ENCODE results near the gene FGF7.
A peak's percentile ranks its signal among the peaks of the same experiment; 100 is the strongest.
"Not testable (repeated sequence)": the region's sequence is repeated elsewhere in the genome, so short reads cannot be mapped to it uniquely, and the experiment has no call there.

Gene FGF7

DNA sequence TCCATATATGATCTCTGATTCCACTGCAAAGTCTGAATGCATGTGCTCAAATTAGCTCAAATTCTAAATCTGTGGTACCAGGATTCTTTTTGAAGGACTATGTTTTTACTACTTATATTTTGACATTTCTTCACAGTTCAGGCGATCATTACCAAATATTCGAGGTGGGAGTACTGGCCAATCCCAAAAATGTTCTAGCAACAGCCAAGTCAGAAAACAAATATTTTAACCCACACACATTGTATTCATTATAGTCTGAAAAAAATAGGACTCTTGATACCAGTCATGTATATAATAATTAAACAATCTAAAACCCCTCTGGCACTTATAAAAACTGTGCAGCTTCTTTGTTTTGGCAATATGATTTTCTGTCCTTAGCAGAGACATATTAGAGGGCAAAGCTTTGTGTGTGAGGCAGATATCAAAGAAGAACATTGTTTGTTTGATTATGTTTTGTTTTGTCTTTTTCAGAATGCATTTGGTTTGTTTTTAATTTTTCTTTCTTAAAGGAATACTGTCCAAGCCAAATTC is 37.4 kb downstream of the FGF7 start:
- no peak for DNase-seq
- Mint-ChIP-seq H3K4me1 (no peaks in the 10 kb centered on the region), H3K36me3 (no peaks in the 10 kb centered on the region), H3K4me3 (no peak overlapping the region), H3K27me3 (peaks cover 4% of the 10 kb centered on the region), H3K27ac (no peak overlapping the region), H3K9me3 (no peaks in the 10 kb centered on the region)
- CTCF ChIA-PET, result no interaction called here

DNA sequence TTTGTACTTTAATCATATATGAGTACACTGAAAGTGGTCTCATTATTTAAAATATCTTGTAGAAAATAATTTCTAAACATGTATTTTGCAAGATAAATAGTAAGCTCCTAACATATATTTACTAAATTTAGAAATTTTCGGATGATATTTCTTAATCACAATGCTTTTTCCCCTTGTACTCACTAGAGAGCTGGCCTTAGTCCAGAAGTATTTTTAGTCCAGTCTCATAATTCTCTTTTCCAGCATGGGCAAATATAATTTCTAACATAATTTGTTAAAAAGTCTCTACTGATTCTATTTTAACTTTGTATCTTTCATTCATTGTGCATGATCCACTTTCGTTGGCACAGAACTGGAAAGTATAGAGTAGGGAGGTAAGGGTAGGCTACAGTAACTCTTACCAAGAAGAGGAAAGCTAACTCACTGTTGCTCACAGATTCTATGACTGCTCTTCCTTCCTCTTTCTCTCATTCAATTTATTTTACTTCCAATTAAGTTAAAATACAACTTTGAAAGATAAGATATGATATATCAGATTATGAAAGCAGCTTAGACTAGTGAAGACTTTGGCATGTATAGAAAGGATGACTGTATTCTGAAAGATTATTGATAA is 39.3 kb downstream of the FGF7 start:
- Mint-ChIP-seq H3K36me3 (no peaks in the 10 kb centered on the region), H3K27ac (no peak overlapping the region), H3K4me3 (no peak overlapping the region), H3K4me1 (peaks cover 7% of the 10 kb centered on the region), H3K27me3 (peaks cover 4% of the 10 kb centered on the region), H3K9me3 (no peaks in the 10 kb centered on the region)
- no peak for DNase-seq
- CTCF ChIA-PET, result no interaction called here

DNA sequence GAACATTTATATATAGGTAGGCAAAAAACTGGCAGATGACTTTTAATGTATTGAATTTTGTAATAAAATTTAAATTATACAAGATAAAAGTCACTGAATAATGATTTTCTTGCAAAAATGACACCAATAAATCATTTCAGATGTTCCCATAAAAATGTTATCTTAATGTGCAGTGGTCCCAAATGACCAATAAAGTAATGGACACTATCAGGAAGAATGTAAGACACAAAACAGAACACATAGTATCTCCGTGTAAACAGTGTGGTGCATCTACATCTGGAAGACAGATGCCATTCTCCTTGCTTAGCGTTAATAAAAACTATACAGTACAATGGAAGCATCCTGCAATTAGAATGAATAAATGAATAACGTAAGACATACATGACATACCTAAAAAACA is 41.5 kb downstream of the FGF7 start:
- Mint-ChIP-seq H3K4me3 (no peak overlapping the region), H3K27me3 (peaks cover 4% of the 10 kb centered on the region), H3K9me3 (no peaks in the 10 kb centered on the region), H3K4me1 (peaks cover 7% of the 10 kb centered on the region), H3K36me3 (no peaks in the 10 kb centered on the region), H3K27ac (no peak overlapping the region)
- CTCF ChIA-PET, result no interaction called here
- no peak for DNase-seq

DNA sequence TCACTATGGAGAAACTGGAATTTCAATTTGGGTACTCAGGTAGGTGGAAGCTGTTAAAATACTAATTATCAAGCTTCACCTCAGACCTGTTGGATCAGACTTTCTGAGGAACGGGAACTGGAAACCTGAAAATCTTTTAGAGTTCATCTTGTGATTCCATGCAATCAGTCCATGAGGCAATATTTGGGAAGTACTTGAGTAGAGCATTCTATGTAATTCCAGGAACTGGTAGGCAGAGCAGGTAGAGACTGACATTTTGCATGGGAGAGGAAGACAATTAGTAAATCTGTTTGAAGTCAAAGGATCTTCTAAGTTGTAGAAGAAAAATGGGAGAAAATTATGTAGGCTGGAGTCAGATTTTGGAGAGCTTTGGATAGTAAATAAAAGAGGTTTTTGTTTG is 43.1 kb downstream of the FGF7 start:
- H3K4me1 Mint-ChIP-seq, result peaks cover 7% of the 10 kb centered on the region
- no peaks in the 10 kb centered on the region for H3K27me3 Mint-ChIP-seq
- H3K9me3 Mint-ChIP-seq, result no peaks in the 10 kb centered on the region
- CTCF ChIA-PET, result no interaction called here
- DNase-seq, result no peak
- no peak overlapping the region for H3K4me3 Mint-ChIP-seq
- no peaks in the 10 kb centered on the region for H3K36me3 Mint-ChIP-seq
- H3K27ac Mint-ChIP-seq, result no peak overlapping the region

DNA sequence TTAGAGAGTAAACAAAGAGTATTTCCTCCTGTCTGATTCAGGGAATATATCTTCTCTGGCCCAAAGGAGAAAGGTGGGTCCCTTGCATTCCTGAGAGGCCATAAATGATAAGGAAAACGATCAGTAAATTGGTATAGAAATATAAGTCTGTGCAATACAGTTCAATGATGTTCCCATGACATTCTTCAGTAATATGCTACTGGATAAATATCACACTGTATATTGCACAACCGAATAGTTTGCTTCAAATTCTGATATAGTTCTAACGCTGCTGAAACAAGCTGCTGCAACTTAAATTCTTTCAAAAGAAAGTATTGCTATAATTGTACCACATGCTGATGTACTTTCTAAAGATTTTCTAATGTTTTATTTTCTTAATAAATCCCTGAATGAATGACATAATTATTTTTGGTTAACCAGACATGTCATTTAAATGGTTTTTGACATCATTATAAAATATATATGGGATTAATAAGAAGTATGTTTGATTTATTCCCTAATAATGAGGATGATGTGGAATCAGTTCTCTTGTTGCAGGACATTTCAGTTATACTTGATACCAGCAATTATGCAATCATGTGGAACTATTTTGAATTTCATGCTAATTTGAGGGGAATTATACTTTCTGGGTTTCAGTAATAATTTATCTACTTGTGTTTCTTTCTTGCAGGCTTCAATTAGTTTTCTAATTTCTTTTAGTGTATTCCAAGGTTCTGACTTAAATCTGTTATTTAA is 44.9 kb downstream of the FGF7 start:
- no peaks in the 10 kb centered on the region for H3K27me3 Mint-ChIP-seq
- H3K36me3 Mint-ChIP-seq, result no peaks in the 10 kb centered on the region
- CTCF ChIA-PET, result no interaction called here
- H3K27ac Mint-ChIP-seq, result no peak overlapping the region
- H3K9me3 Mint-ChIP-seq, result no peaks in the 10 kb centered on the region
- DNase-seq, result no peak
- peaks cover 10% of the 10 kb centered on the region for H3K4me1 Mint-ChIP-seq
- no peak overlapping the region for H3K4me3 Mint-ChIP-seq

DNA sequence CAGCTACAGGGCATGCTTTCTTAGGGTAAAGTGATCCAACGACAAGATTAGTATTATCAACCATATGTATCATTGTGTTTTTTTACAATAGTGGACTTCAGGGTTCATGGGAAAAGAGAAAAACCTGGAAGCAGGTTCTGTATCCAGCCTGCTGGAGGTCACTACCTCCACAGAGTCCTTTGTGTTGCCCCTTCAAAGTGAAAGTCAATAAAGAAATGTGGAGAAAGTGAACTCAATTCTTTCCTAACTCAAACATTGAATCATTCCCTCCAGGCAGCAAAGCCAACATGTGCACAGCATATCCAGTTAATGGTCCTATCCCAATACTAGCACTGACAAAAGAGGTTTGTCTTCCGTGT is 45.4 kb downstream of the FGF7 start:
- no peaks in the 10 kb centered on the region for H3K9me3 Mint-ChIP-seq
- H3K27me3 Mint-ChIP-seq, result no peaks in the 10 kb centered on the region
- H3K36me3 Mint-ChIP-seq, result no peaks in the 10 kb centered on the region
- CTCF ChIA-PET, result no interaction called here
- peaks cover 10% of the 10 kb centered on the region for H3K4me1 Mint-ChIP-seq
- DNase-seq, result no peak
- H3K27ac Mint-ChIP-seq, result no peak overlapping the region
- H3K4me3 Mint-ChIP-seq, result no peak overlapping the region

DNA sequence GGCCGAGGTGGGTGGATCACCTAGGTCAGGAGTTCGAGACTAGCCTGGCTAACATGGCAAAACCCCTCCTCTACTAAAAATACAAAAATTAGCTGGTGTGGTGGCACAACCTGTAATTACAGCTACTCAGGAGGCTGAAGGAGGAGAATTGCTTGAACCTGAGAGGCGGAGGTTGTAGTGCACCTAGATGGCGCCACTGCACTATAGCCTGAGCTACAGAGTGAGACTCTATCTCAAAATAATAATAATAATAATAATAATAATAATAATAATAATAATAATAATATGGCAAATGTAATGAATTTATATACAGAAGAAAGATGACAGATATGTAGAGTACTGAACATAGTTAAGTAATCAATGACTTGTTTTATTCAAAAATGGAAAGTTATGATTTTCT is 48.2 kb downstream of the FGF7 start:
- H3K9me3 Mint-ChIP-seq, H3K4me1 Mint-ChIP-seq, H3K27ac Mint-ChIP-seq, H3K27me3 Mint-ChIP-seq, H3K4me3 Mint-ChIP-seq, H3K36me3 Mint-ChIP-seq: not testable (repeated sequence)
- peak; percentile 49 for DNase-seq
- CTCF ChIA-PET, result interaction anchor here (1.2 to 2.1 kb wide), 3 partner anchors 21 to 235 kb away, joined by 3 to 8 read pairs (median 4); no protein-coding TSS in a partner anchor

DNA sequence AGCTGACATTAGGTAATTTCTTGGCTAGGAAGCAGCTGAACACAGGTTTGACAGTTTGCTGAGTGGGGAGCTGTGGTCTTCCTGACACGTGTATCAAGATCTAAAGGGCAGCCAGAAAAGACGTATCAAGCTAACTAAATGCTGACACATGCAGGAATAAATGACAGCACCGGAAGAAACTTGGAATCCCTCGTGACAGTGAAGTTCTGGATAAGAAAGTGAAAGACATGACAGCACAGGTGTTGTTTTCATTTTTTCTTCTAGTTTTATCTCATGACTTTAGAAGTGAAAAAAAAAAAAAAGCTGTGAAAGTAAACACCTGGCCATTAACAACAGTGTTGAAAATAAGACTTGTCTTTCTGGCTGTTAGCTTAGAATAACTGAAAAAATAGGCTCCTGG is 48.7 kb downstream of the FGF7 start:
- Mint-ChIP-seq H3K9me3 (no peaks in the 10 kb centered on the region), H3K4me1 (peaks cover 7% of the 10 kb centered on the region), H3K4me3 (no peak overlapping the region), H3K27ac (no peak overlapping the region), H3K27me3 (no peaks in the 10 kb centered on the region), H3K36me3 (no peaks in the 10 kb centered on the region)
- DNase-seq, result no peak
- CTCF ChIA-PET, result interaction anchor here (0.6 to 2.1 kb wide), 3 partner anchors 21 to 547 kb away, joined by 3 to 8 read pairs (median 4); no protein-coding TSS in a partner anchor

DNA sequence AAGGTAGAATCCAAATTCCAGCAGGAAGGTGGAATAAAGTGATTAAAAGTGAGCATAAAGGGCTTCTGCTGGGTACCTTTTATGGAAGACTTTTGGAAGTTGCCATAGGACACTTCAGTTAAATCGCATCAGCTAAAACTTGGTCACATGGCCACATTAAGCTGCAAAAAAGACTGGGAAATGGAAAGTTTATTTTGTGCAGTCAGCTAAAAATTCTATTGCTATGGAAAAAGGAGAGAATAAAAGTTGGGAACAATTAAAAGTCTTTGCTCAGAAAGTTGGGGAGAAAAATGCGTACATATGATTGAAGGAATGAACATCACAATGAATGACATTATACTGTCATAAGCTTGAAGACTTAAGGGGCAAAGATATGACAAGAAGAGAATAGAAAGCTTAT is 49.3 kb downstream of the FGF7 start:
- no peaks in the 10 kb centered on the region for H3K36me3 Mint-ChIP-seq
- peaks cover 3% of the 10 kb centered on the region for H3K4me1 Mint-ChIP-seq
- H3K4me3 Mint-ChIP-seq, result no peak overlapping the region
- no peaks in the 10 kb centered on the region for H3K9me3 Mint-ChIP-seq
- DNase-seq, result no peak
- CTCF ChIA-PET, result interaction anchor here (0.6 to 2.1 kb wide), 3 partner anchors 20 to 546 kb away, joined by 3 to 8 read pairs (median 4); no protein-coding TSS in a partner anchor
- no peak overlapping the region for H3K27ac Mint-ChIP-seq
- no peaks in the 10 kb centered on the region for H3K27me3 Mint-ChIP-seq

DNA sequence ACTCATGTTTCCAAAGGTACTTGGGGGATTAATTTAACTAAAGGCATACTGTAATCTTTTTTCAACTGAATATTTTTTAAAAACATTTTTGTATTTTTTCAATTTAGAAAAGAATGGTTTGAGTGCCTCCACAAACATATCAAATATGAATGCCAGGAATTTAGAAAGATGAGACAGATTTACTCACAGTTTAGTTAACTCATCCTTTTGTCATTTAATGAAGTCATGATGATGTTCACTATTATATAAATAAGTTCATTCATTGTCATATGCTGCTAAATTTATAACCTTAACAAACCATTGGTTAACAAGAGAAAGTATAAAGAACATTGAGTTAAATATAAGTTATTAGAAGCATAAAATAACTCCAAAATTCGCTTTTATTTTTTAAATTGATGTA is 50.0 kb downstream of the FGF7 start:
- Mint-ChIP-seq H3K27me3 (no peaks in the 10 kb centered on the region), H3K4me1 (peaks cover 3% of the 10 kb centered on the region), H3K27ac (no peak overlapping the region), H3K4me3 (no peak overlapping the region), H3K9me3 (no peaks in the 10 kb centered on the region), H3K36me3 (no peaks in the 10 kb centered on the region)
- CTCF ChIA-PET, result no interaction called here
- DNase-seq, result no peak

DNA sequence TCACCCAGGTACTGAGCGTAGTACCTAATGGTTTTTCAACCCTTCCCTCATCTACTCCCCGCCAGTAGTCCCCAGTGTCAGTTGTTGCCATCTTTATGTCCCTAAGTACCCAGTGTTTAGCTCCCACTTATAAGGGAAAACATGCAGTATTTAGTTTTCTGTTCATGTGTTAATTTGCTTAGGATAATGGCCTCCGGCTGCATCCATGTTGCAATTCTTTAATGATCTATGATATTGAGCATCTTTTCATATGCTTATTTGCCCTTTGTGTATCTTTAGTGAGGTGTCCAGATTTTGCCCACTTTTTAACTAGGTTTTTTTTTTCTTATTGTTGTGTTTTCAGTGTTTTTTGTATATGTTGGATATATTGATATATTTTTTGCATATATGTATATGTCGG is 55.0 kb downstream of the FGF7 start:
- H3K9me3 Mint-ChIP-seq, H3K27me3 Mint-ChIP-seq, H3K36me3 Mint-ChIP-seq, H3K27ac Mint-ChIP-seq, DNase-seq, H3K4me1 Mint-ChIP-seq, H3K4me3 Mint-ChIP-seq, CTCF ChIA-PET: not testable (repeated sequence)

DNA sequence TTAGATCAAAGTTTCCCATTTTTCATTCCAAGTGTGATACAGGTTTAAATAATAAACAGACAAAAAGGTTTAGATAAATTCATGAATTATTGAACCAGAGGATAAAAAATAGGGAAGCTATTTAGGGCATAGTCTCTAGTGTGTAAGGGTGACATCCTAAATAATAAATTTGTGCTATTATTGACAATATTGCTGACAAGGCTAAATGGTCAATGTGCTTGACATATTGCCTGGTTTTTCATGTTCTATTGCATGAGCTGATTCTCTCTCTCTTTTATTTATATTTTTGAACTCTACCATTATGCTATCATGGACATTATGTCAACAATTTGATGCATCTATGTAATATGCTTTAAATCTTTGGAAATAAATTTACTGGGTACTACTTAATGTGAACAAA is 55.9 kb downstream of the FGF7 start:
- H3K4me3 Mint-ChIP-seq, H3K36me3 Mint-ChIP-seq, CTCF ChIA-PET, H3K27me3 Mint-ChIP-seq, H3K9me3 Mint-ChIP-seq, H3K4me1 Mint-ChIP-seq, H3K27ac Mint-ChIP-seq, DNase-seq: not testable (repeated sequence)

DNA sequence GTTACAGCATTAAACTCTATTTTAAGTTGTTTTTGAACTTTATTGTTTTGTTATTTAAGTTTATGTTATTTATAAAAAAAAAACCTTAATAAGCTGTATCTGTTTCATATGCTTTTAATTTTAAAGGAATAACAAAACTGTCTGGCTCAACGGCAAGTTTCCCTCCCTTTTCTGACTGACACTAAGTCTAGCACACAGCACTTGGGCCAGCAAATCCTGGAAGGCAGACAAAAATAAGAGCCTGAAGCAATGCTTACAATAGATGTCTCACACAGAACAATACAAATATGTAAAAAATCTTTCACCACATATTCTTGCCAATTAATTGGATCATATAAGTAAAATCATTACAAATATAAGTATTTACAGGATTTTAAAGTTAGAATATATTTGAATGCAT is 62.4 kb downstream of the FGF7 start:
- H3K4me3 Mint-ChIP-seq, H3K9me3 Mint-ChIP-seq, CTCF ChIA-PET, H3K4me1 Mint-ChIP-seq, H3K27ac Mint-ChIP-seq, H3K36me3 Mint-ChIP-seq, DNase-seq, H3K27me3 Mint-ChIP-seq: not testable (repeated sequence)

DNA sequence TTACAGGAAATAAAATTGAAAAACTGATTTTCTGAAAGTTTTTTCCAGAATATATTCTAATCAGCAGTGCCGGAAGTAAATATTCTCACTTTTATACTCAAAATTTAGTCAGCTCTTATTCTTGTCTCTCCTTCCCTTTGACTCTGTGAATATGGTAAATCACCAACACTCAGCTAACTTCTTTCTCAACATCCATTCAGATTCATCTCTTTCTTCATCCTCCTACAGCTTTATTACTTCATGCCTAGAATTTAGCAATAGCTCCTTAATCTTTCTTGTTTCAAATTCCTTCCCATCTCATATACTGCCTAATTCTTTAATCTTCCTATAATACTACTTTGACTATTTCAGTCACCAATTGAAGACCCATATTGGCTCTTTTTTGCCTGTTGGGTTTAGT is 67.9 kb downstream of the FGF7 start:
- H3K4me3 Mint-ChIP-seq, result no peak overlapping the region
- H3K4me1 Mint-ChIP-seq, result no peaks in the 10 kb centered on the region
- no peaks in the 10 kb centered on the region for H3K36me3 Mint-ChIP-seq
- H3K27me3 Mint-ChIP-seq, result no peaks in the 10 kb centered on the region
- H3K27ac Mint-ChIP-seq, result no peak overlapping the region
- no peaks in the 10 kb centered on the region for H3K9me3 Mint-ChIP-seq
- no peak for DNase-seq
- CTCF ChIA-PET, result no interaction called here

DNA sequence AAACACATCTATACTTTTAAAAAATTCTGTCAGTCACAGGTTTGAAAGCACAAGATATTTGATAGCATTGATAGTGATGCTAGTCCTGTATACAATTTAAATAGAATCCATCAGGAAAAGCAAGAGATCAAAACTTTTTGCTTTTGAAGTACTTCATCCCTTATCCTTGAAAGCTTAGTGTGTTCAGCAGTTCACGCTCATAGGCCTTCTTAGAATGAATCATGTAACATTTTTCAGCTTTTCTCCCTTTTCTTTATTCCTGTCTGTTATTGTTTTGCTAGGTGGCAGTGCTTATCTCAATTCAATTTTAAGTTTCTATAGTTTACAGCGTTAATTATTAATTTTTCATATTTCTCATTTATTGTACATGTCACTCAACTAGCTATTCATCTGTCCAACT is 69.1 kb downstream of the FGF7 start:
- Mint-ChIP-seq H3K36me3 (no peaks in the 10 kb centered on the region), H3K4me3 (no peak overlapping the region), H3K27me3 (no peaks in the 10 kb centered on the region), H3K27ac (no peak overlapping the region), H3K9me3 (no peaks in the 10 kb centered on the region), H3K4me1 (no peaks in the 10 kb centered on the region)
- CTCF ChIA-PET, result interaction anchor here (0.7 kb wide), 1 partner anchor 20 kb away, joined by 4 read pairs; no protein-coding TSS in a partner anchor
- no peak for DNase-seq

All from activated naive CD4-positive, alpha-beta T cell treated with anti-CD3 and anti-CD28 coated beads, Interleukin-2, amount 10 ng/mL, durations not matched to agents 7 days and 5 days (primary cell).